Subcutaneous adipose tissue (tissue), 4 donors: ENCODE measurements around the gene EYS. TPM values are rescaled to one million over a fixed set of nuclear protein-coding genes. Genes with fewer than 3 reads are reported as not detected.

ENCODE experiments used
- total RNA-seq, 4 donors: library from RNA; depleted of rRNA; stranded (reverse); fragments of >200 nt; gene quantifications; one replicate each; pipeline ENCODE4 v1.1.0, GENCODE V29; 2016
- TF ChIP-seq, protein P1 (sequence below): fragments of 450-650 bp; IDR thresholded peaks from one replicate; pipeline ENCODE4 v1.5.1; 2016; ENCODE audit warnings: low read depth, mild to moderate bottlenecking, control low read depth, antibody characterized with exemption, moderate library complexity

The EYS gene
- total RNA-seq, 4 donors from 2014 or later: 0.17 to 3.8 (median 0.82) TPM

DNA sequence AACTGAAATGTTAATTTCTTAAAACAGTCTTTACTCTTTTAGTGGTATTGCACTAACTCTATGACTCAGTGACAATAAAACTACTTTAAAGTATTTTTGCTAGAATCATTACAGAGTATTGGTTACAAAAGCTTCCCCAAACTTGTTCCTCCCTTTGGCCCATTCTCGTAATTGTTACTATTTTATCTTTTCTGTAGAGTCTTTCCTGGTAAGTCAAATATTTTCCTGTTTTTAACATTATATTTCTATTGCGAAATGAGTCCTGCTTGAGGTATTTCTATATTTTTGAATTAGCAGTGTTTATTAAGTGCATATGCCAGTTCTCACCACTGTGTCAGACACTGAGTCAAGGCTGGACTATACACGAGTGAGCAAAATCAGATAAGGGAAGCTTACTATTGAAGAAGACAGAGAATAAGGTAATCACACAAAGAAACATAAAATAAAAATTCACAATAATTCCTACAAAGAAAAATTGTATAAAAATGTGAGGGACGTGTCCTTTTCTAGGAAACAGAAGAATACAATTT is 970.5 kb downstream of the EYS start:
- TF ChIP-seq, protein P1, sequence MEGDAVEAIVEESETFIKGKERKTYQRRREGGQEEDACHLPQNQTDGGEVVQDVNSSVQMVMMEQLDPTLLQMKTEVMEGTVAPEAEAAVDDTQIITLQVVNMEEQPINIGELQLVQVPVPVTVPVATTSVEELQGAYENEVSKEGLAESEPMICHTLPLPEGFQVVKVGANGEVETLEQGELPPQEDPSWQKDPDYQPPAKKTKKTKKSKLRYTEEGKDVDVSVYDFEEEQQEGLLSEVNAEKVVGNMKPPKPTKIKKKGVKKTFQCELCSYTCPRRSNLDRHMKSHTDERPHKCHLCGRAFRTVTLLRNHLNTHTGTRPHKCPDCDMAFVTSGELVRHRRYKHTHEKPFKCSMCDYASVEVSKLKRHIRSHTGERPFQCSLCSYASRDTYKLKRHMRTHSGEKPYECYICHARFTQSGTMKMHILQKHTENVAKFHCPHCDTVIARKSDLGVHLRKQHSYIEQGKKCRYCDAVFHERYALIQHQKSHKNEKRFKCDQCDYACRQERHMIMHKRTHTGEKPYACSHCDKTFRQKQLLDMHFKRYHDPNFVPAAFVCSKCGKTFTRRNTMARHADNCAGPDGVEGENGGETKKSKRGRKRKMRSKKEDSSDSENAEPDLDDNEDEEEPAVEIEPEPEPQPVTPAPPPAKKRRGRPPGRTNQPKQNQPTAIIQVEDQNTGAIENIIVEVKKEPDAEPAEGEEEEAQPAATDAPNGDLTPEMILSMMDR: no peak

DNA sequence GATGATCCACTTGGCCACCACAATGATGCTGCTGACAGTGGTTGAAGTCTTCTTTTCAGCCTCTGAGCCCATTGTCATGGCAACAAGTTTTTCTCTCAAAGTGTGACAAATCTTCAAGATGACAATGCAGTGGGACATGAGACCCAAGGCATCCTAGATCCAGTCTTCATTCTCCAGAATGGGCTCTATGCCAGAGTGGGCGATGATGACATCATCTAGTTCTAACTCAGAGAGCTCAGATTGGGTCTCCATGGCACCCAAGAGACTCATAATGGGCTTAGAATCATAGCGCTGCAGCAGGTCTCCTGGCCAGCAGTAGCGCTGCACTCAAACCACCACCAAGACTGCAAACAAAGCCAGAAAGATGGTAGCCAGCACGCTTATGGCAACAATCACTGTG is 973.6 kb downstream of the EYS start:
- TF ChIP-seq, protein P1: no peak

DNA sequence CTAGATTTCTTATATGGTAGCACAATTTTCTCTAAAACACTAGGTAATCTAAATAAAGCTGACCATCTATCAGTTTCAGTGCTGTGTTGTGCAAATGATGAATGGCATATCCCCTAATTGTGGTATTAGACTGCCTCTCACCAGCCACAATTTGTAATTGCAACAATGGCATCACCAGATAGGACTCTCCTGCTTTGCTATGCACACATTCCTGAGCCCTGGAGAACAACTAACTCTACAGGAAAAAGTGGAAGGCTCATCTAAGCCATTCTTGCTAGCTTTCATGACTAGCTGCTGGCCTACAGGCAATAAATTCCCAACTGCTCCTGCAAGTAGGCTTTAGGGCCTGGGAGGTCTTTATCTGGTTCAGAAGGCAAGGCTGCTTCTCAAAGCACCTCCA is 974.1 kb downstream of the EYS start:
- TF ChIP-seq, protein P1: no peak

DNA sequence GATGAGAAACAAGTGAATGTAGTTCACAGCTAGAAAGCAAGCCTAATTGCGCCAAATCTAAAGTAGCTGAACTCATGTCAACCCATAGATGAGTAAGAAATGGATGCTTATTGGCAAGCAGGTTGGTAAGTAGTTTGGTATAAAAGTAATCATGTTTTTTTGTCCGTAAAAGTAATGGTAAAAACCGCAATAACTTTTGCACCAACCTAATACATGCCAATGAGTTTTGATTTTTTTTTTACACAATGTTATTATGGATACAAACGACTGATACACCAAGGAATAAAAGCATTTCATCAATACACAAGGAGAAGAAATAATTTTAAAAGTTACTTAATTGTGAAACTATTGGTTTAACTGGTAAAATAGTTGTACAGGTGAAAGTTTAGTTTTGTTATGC is 977.5 kb downstream of the EYS start:
- TF ChIP-seq, protein P1: no peak

DNA sequence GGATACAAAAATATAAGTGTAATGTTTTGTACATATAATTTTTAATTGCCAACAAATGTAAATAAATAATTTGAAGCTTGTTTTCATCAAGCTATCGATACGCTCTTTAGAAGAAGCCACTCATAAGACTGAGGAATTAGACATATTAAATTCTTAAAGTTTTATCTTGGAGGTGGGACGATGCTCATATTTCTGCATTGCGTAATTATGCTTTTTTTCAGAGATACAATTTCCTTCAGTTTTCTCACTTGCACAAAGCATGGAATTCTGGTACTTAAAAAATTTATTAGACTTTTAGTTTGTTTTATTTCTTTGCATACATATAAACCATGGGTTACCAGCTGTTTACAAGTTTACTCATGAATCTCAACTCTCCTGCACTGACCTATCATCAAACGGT is 980.0 kb downstream of the EYS start:
- TF ChIP-seq, protein P1: no peak

DNA sequence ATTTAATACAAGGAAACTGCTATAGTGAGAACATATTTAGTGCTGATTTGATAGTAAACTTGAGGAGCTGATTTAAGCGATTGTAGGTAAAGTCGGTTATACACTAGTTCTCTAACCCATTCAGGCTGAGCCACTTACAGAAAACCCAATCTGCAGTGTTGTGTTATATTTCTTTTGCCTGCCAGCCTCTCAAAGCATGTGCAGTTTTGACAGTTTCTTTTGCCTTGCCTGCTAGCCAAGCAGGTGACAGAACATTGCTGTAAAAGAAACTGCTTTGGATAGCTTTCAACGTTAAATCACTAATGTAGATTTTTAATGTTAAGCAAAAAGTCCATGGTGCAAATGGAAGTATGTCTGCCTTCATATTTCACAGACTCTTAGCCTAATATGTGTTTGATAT is 982.9 kb downstream of the EYS start:
- TF ChIP-seq, protein P1: no peak

DNA sequence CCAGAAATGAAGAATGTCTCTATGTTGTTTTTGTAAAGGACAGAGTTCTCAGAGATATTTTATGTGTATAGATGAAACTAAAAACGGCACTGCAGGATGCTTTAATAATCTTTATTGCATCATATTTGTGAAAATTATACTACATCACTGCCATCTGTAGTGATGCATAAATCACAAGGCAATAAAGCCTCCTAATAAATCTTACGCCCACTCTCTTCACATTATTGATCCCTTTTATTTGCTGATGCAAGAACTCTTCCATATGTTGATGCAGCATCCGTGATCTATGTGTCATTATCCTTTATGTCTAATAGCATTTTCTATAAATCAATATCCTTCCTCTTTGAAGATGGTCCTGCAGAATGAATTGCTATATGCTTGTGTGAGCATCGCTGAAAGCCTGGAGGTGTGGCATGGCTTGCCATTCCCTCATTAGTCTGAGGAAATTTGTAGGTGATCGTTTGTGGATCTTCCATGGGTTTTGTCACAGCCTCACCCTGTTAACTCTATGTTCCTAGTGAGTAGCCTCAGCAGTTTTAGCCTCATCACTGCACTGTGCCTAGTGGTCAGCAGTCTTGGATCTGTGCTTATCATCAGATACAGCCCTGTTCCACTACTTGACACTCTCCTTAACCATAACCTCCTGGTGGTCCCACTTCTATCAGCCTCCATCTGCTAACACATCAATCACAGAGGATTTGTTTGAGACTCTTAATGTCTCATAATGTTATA is 983.5 kb downstream of the EYS start:
- TF ChIP-seq, protein P1: no peak
